C4-2B (cell line): ENCODE results near the gene UNK.
"Not testable (repeated sequence)": the region's sequence is repeated elsewhere in the genome, so short reads cannot be mapped to it uniquely, and the experiment has no call there.

Experiments used
- CTCF ChIP-seq: fragments of 450-650 bp; conservative IDR thresholded peaks from 2 replicates; pipeline ENCODE4 v1.5.1; 2017; ENCODE audit warnings: mild to moderate bottlenecking
- ZFX ChIP-seq: fragments of 450-650 bp; IDR thresholded peaks from 2 replicates; pipeline ENCODE4 v1.6.1; 2017

DNA sequence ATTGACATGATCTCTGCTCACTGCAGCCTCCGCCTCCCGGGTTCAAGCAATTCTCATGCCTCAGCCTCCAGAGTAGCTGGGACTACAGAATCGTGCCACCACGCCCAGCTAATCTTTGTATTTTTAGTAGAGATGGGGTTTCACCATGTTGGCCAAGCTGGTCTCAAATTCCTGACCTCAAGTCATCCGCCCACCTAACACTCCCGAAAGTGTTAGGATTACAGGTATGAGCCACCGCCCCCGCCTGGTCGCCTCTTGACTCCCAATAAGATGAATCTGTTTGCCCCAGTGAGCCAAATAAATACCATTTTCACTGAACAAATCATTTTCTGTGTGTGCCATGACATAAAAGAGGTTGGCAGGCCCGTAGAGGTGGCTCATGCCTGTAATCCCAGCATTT lies 74.8 kb downstream of the UNK start:
- not testable (repeated sequence) for TF ChIP-seq CTCF, ZFX
